HEK293 (cell line): ENCODE results near the gene GTSE1.

Experiments used
- CTCF ChIA-PET: fragments of 350-600 bp; formaldehyde crosslinking; extraction: SDS; loops from one replicate; lab custom pipeline; 2021; ENCODE audit warnings: antibody characterized with exemption; lab: Yijun Ruan, JAX
- POLR2A ChIA-PET: fragments of 300-600 bp; formaldehyde crosslinking; extraction: SDS; loops from one replicate; lab custom pipeline; 2020; ENCODE audit warnings: antibody characterized with exemption, inconsistent platforms; lab: Yijun Ruan, JAX
- H3K27ac ChIP-seq: fragments of 200-500 bp; sonication (Bioruptor generic); 2 replicates; pipeline ENCODE4 v1.5.1; 2014; ENCODE audit warnings: low read depth, low read length, control low read depth, inconsistent platforms; ENCODE audit errors: extremely low read depth
- H3K36me3 ChIP-seq, 2 experiments: fragments of 200-500 bp in 1 of 2; sonication (Bioruptor generic) in 1 of 2; 1 replicate in 1 of 2; 2 replicates in 1 of 2; pipeline ENCODE4 v1.5.1; 2014 to 2017; ENCODE audit warnings: inconsistent platforms in 2 of 2, low read length in 2 of 2; ENCODE audit not compliant: control insufficient read depth in 2 of 2, insufficient read depth in 1 of 2
- H3K4me1 ChIP-seq: fragments of 200-500 bp; sonication (Bioruptor generic); 2 replicates; pipeline ENCODE4 v1.5.1; 2014; ENCODE audit warnings: mild to moderate bottlenecking, low read length, inconsistent platforms; ENCODE audit not compliant: control insufficient read depth, insufficient read depth
- H3K4me3 ChIP-seq: 2 replicates; pipeline ENCODE4 v1.5.1; 2011; ENCODE audit warnings: low read depth, mild to moderate bottlenecking, control low read depth, low read length, moderate library complexity
- H3K9me3 ChIP-seq: fragments of 200-500 bp; sonication (Bioruptor generic); 2 replicates; pipeline ENCODE4 v1.5.1; 2014; ENCODE audit warnings: low read depth, low read length, inconsistent platforms; ENCODE audit not compliant: control insufficient read depth, insufficient read depth
- GLIS1 ChIP-seq: fragments of 450-650 bp; formaldehyde crosslinking; IDR thresholded peaks from 2 replicates; pipeline ENCODE4 v1.5.1; 2016; ENCODE audit warnings: missing biosample characterization, missing genetic modification characterization
- HOXD13 ChIP-seq: sonication (generic); formaldehyde crosslinking; IDR thresholded peaks from 2 replicates; pipeline ENCODE4 v1.8.0; 2022; ENCODE audit warnings: missing genetic modification reagents, borderline replicate concordance
- OVOL3 ChIP-seq: fragments of 450-650 bp; formaldehyde crosslinking; IDR thresholded peaks from 2 replicates; pipeline ENCODE4 v1.5.1; 2016; ENCODE audit warnings: missing biosample characterization, missing genetic modification characterization
- PRDM1 ChIP-seq: fragments of 450-650 bp; formaldehyde crosslinking; IDR thresholded peaks from 2 replicates; pipeline ENCODE4; 2016; ENCODE audit warnings: missing biosample characterization, missing genetic modification characterization
- RBAK ChIP-seq: fragments of 450-650 bp; formaldehyde crosslinking; IDR thresholded peaks from 2 replicates; pipeline ENCODE4 v1.5.1; 2016; ENCODE audit warnings: missing biosample characterization, missing genetic modification characterization
- YY2 ChIP-seq: fragments of 450-650 bp; formaldehyde crosslinking; IDR thresholded peaks from 2 replicates; pipeline ENCODE4 v1.5.1; 2016; ENCODE audit warnings: missing biosample characterization, missing genetic modification characterization
- ZBTB8A ChIP-seq: fragments of 450-650 bp; formaldehyde crosslinking; IDR thresholded peaks from 2 replicates; pipeline ENCODE4 v1.5.1; 2016; ENCODE audit warnings: missing biosample characterization, missing genetic modification characterization
- ZNF112 ChIP-seq: fragments of 450-650 bp; formaldehyde crosslinking; IDR thresholded peaks from 2 replicates; pipeline ENCODE4 v1.5.0; 2017; ENCODE audit warnings: missing biosample characterization, missing genetic modification characterization
- ZNF19 ChIP-seq: fragments of 450-650 bp; formaldehyde crosslinking; IDR thresholded peaks from 2 replicates; pipeline ENCODE4; 2016; ENCODE audit warnings: missing biosample characterization, missing genetic modification characterization, low read depth
- ZNF223 ChIP-seq: fragments of 450-650 bp; formaldehyde crosslinking; IDR thresholded peaks from 2 replicates; pipeline ENCODE4 v1.5.1; 2016; ENCODE audit warnings: missing biosample characterization, missing genetic modification characterization
- ZNF239 ChIP-seq: fragments of 450-650 bp; formaldehyde crosslinking; IDR thresholded peaks from 2 replicates; pipeline ENCODE4 v1.5.1; 2016; ENCODE audit warnings: missing biosample characterization, missing genetic modification characterization
- ZNF302 ChIP-seq: fragments of 450-650 bp; formaldehyde crosslinking; IDR thresholded peaks from 2 replicates; pipeline ENCODE4 v1.5.1; 2016; ENCODE audit warnings: missing biosample characterization, missing genetic modification characterization, low read depth
- ZNF391 ChIP-seq: fragments of 450-650 bp; formaldehyde crosslinking; IDR thresholded peaks from 2 replicates; pipeline ENCODE4 v1.5.1; 2016; ENCODE audit warnings: low read depth, missing biosample characterization, missing genetic modification characterization, borderline replicate concordance
- ZNF394 ChIP-seq: fragments of 450-650 bp; formaldehyde crosslinking; IDR thresholded peaks from 2 replicates; pipeline ENCODE4 v1.5.1; 2016; ENCODE audit warnings: missing biosample characterization, missing genetic modification characterization, mild to moderate bottlenecking, moderate library complexity, borderline replicate concordance
- ZNF549 ChIP-seq: fragments of 450-650 bp; IDR thresholded peaks from 2 replicates; pipeline ENCODE4 v1.5.1; 2018; ENCODE audit warnings: missing biosample characterization, missing genetic modification characterization, mild to moderate bottlenecking, inconsistent platforms, moderate library complexity
- ZNF654 ChIP-seq: fragments of 450-650 bp; formaldehyde crosslinking; IDR thresholded peaks from 2 replicates; pipeline ENCODE4 v1.5.1; 2016; ENCODE audit warnings: low read depth, missing biosample characterization, missing genetic modification characterization
- ZNF747 ChIP-seq: fragments of 450-650 bp; formaldehyde crosslinking; IDR thresholded peaks from 2 replicates; pipeline ENCODE4 v1.5.1; 2016; ENCODE audit warnings: missing biosample characterization, missing genetic modification characterization
- ZSCAN23 ChIP-seq: fragments of 450-650 bp; formaldehyde crosslinking; IDR thresholded peaks from 2 replicates; pipeline ENCODE4 v1.5.1; 2016; ENCODE audit warnings: missing biosample characterization, missing genetic modification characterization
- TF ChIP-seq, protein P1 (sequence below): fragments of 450-650 bp; formaldehyde crosslinking; IDR thresholded peaks from 2 replicates; pipeline ENCODE4 v1.5.1; 2017; ENCODE audit warnings: missing biosample characterization, mild to moderate bottlenecking, missing genetic modification characterization, moderate library complexity
- TF ChIP-seq, protein P2 (sequence below): fragments of 450-650 bp; formaldehyde crosslinking; IDR thresholded peaks from 2 replicates; pipeline ENCODE4 v1.5.1; 2016; ENCODE audit warnings: missing biosample characterization, missing genetic modification characterization
- TF ChIP-seq, protein P3 (sequence below): fragments of 450-650 bp; formaldehyde crosslinking; IDR thresholded peaks from 2 replicates; pipeline ENCODE4 v1.5.1; 2016; ENCODE audit warnings: missing biosample characterization, missing genetic modification characterization
- TF ChIP-seq, protein P4 (sequence below): fragments of 450-650 bp; formaldehyde crosslinking; IDR thresholded peaks from 2 replicates; pipeline ENCODE4 v1.5.1; 2016; ENCODE audit warnings: missing biosample characterization, missing genetic modification characterization, borderline replicate concordance

The GTSE1 gene

DNA sequence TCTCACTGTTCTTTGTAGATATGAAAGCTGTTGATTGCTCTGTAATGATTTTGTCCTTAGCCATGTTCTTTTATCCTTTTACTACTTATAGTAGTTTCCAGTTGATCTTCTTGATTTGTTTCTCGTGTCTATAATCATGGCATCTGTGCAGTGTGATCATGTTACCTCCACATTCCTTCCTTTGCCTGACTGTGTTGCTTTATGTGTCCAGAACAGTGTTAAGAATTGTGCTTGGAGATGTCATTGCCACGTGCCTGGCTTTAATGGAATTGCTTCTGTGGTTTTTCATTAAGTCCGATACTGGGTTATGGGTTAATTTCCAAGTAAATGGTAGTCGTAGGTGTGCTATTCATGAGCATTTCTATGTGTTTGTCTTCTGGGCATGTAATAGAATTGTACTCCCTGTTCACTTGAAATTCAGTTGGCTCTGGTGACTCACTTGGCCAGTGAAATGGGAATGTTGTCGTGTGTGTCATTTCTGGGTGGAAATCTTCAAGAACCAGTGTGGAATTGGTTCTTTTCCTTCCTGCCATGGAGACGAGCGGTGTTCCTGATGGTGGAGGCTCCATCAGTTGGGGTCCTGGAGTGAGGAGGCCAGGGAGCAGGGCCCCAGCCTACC lies 6.8 kb downstream of the GTSE1 start (continued):
- TF ChIP-seq, protein P1, sequence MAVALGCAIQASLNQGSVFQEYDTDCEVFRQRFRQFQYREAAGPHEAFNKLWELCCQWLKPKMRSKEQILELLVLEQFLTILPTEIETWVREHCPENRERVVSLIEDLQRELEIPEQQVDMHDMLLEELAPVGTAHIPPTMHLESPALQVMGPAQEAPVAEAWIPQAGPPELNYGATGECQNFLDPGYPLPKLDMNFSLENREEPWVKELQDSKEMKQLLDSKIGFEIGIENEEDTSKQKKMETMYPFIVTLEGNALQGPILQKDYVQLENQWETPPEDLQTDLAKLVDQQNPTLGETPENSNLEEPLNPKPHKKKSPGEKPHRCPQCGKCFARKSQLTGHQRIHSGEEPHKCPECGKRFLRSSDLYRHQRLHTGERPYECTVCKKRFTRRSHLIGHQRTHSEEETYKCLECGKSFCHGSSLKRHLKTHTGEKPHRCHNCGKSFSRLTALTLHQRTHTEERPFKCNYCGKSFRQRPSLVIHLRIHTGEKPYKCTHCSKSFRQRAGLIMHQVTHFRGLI (tag by site-specific recombination): no peak

DNA sequence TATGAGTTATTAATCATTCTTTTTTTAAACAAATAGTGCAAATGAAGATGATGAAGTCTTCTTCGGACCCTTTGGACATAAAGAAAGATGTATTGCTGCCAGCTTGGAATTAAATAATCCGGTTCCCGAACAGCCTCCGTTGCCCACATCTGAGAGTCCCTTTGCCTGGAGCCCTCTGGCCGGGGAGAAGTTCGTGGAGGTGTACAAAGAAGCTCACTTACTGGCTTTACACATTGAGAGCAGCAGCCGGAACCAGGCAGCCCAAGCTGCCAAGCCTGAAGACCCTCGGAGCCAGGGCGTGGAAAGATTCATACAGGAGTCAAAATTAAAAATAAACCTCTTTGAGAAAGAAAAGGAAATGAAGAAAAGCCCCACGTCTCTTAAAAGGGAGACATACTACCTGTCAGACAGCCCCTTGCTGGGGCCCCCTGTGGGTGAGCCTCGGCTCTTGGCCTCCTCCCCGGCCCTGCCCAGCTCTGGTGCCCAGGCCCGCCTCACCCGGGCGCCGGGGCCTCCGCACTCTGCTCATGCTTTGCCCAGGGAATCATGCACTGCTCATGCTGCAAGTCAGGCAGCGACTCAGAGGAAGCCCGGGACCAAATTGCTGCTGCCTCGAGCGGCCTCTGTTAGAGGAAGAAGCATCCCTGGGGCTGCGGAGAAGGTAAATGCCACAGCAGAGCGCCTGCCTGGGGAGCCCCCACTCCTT lies 11.8 kb downstream of the GTSE1 start:
- TF ChIP-seq, protein P2, sequence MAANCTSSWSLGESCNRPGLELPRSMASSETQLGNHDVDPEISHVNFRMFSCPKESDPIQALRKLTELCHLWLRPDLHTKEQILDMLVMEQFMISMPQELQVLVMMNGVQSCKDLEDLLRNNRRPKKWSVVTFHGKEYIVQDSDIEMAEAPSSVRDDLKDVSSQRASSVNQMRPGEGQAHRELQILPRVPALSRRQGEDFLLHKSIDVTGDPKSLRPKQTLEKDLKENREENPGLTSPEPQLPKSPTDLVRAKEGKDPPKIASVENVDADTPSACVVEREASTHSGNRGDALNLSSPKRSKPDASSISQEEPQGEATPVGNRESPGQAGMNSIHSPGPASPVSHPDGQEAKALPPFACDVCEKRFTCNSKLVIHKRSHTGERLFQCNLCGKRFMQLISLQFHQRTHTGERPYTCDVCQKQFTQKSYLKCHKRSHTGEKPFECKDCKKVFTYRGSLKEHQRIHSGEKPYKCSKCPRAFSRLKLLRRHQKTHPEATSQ: no peak
- no peak for TF ChIP-seq ZNF239 (tag by site-specific recombination)
- TF ChIP-seq ZNF394: no peak
- no peak for TF ChIP-seq ZNF112 (tag by site-specific recombination)
- no peak for TF ChIP-seq ZNF549 (tag by site-specific recombination)
- TF ChIP-seq GLIS1 (tag by site-specific recombination): no peak
- TF ChIP-seq ZNF747: no peak
- TF ChIP-seq, protein P3, sequence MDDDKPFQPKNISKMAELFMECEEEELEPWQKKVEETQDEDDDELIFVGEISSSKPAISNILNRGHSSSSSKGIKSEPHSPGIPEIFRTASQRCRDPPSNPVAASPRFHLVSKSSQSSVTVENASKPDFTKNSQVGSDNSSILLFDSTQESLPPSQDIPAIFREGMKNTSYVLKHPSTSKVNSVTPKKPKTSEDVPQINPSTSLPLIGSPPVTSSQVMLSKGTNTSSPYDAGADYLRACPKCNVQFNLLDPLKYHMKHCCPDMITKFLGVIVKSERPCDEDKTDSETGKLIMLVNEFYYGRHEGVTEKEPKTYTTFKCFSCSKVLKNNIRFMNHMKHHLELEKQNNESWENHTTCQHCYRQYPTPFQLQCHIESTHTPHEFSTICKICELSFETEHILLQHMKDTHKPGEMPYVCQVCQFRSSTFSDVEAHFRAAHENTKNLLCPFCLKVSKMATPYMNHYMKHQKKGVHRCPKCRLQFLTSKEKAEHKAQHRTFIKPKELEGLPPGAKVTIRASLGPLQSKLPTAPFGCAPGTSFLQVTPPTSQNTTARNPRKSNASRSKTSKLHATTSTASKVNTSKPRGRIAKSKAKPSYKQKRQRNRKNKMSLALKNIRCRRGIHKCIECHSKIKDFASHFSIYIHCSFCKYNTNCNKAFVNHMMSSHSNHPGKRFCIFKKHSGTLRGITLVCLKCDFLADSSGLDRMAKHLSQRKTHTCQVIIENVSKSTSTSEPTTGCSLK (tag by site-specific recombination): no peak
- no peak for TF ChIP-seq ZNF302
- TF ChIP-seq ZNF391: no peak
- no peak for TF ChIP-seq OVOL3 (tag by site-specific recombination)
- no peak for TF ChIP-seq YY2 (tag by site-specific recombination)
- TF ChIP-seq, all 188 proteins: peak for 0
- H3K36me3 ChIP-seq: peaks cover 70 to 75% of the 10 kb centered on the region in 2 experiments
- no peak overlapping the region for H3K27ac ChIP-seq
- POLR2A ChIA-PET: interaction anchor here (0.9 to 1.2 kb wide), 2 partner anchors 12 to 28 kb away, joined by 3 read pairs; partner anchors contain the start of gene GTSE1
- H3K9me3 ChIP-seq: no peaks in the 10 kb centered on the region
- no peak overlapping the region for H3K4me3 ChIP-seq
- no peaks in the 10 kb centered on the region for H3K4me1 ChIP-seq
- CTCF ChIA-PET: interaction anchor here (0.6 to 2.3 kb wide), 4 partner anchors 186 to 350 kb away, joined by 3 to 11 read pairs (median 4); no protein-coding TSS in a partner anchor

DNA sequence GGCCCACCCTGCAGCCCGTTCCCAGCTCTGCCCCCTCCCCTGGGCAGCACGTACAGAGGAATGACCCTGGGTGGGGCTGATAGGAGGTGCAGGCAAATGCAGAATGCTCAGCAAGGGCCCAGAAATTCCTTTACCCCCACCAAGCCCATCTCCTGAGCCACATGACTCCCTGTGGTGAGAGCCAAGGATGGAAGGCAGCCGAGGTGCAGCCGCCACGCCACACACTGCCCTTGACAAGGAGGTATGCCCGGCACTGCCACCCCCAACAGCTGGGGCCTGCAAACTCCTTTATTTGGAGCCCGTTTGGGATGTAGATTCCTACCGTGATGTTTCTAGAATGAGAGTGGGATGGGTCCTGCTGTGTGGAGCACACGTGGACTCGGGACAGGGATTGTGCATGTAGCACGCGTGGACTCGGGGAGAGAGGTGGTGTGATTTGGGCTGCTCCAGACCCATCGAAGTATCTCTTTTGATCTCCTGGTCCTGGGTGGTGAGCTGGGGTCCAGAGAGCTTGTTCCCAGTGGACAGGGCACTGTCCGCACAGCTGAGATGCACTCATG lies 12.9 kb downstream of the GTSE1 start:
- no peak overlapping the region for H3K27ac ChIP-seq
- no peaks in the 10 kb centered on the region for H3K4me1 ChIP-seq
- peaks cover 70% of the 10 kb centered on the region in 2 experiments for H3K36me3 ChIP-seq
- H3K4me3 ChIP-seq: no peak overlapping the region
- H3K9me3 ChIP-seq: no peaks in the 10 kb centered on the region
- CTCF ChIA-PET: interaction anchor here (1.0 to 1.2 kb wide), 2 partner anchors 58 to 303 kb away, joined by 3 read pairs; no protein-coding TSS in a partner anchor
- POLR2A ChIA-PET: interaction anchor here (0.6 kb wide), 1 partner anchor 23 kb away, joined by 4 read pairs; no protein-coding TSS in a partner anchor
- TF ChIP-seq ZSCAN23 (tag by site-specific recombination) (no peak), PRDM1 (tag by site-specific recombination) (no peak), ZBTB8A (tag by site-specific recombination) (no peak), ZNF19 (no peak), ZNF654 (no peak), ZNF223 (no peak), RBAK (tag by site-specific recombination) (no peak), HOXD13 (no peak)
- TF ChIP-seq, protein P4, sequence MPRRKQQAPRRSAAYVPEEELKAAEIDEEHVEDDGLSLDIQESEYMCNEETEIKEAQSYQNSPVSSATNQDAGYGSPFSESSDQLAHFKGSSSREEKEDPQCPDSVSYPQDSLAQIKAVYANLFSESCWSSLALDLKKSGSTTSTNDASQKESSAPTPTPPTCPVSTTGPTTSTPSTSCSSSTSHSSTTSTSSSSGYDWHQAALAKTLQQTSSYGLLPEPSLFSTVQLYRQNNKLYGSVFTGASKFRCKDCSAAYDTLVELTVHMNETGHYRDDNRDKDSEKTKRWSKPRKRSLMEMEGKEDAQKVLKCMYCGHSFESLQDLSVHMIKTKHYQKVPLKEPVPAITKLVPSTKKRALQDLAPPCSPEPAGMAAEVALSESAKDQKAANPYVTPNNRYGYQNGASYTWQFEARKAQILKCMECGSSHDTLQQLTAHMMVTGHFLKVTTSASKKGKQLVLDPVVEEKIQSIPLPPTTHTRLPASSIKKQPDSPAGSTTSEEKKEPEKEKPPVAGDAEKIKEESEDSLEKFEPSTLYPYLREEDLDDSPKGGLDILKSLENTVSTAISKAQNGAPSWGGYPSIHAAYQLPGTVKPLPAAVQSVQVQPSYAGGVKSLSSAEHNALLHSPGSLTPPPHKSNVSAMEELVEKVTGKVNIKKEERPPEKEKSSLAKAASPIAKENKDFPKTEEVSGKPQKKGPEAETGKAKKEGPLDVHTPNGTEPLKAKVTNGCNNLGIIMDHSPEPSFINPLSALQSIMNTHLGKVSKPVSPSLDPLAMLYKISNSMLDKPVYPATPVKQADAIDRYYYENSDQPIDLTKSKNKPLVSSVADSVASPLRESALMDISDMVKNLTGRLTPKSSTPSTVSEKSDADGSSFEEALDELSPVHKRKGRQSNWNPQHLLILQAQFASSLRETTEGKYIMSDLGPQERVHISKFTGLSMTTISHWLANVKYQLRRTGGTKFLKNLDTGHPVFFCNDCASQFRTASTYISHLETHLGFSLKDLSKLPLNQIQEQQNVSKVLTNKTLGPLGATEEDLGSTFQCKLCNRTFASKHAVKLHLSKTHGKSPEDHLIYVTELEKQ (tag by site-specific recombination): no peak
